MCF 10A (cell line): ENCODE results near the gene NXPH1. TPM values are rescaled to one million over a fixed set of nuclear protein-coding genes. Genes with fewer than 3 reads are reported as not detected.

ENCODE experiments used
- BruUV-seq: library from RNA; stranded (reverse); fragments of 400-500 nt; replicated peaks from 2 replicates; lab custom pipeline; 2021; lab: Mats Ljungman, UMichigan
- CTCF ChIA-PET: fragments of 300-600 bp; sonication (Branson Sonifier 250); formaldehyde crosslinking; extraction: SDS; loops from one replicate; lab custom pipeline; 2021; ENCODE audit warnings: antibody characterized with exemption, inconsistent platforms; lab: Yijun Ruan, JAX
- POLR2A ChIA-PET: fragments of 300-600, 350-650 bp; sonication (Branson Sonifier 250); formaldehyde crosslinking; extraction: SDS; loops from one replicate; lab custom pipeline; 2020; ENCODE audit warnings: antibody characterized with exemption, inconsistent platforms; lab: Yijun Ruan, JAX
- DNase-seq: peaks from one replicate; pipeline ENCODE4 v3.0.0-alpha.2; 2018; ENCODE audit not compliant: unreplicated experiment
- H3K27ac Mint-ChIP-seq: one replicate; pipeline ENCODE4 v1.8.0; 2022; ENCODE audit warnings: mild to moderate bottlenecking, low read depth, mixed read lengths; ENCODE audit not compliant: unreplicated experiment
- H3K27me3 Mint-ChIP-seq: one replicate; pipeline ENCODE4 v1.8.0; 2022; ENCODE audit warnings: mixed read lengths; ENCODE audit not compliant: insufficient read depth, unreplicated experiment
- H3K36me3 Mint-ChIP-seq: one replicate; pipeline ENCODE4 v1.8.0; 2022; ENCODE audit warnings: mild to moderate bottlenecking, moderate library complexity, mixed read lengths; ENCODE audit not compliant: insufficient read depth, unreplicated experiment
- H3K4me1 Mint-ChIP-seq: one replicate; pipeline ENCODE4 v1.8.0; 2022; ENCODE audit warnings: mixed read lengths; ENCODE audit not compliant: insufficient read depth, unreplicated experiment
- H3K4me3 Mint-ChIP-seq: one replicate; pipeline ENCODE4 v1.8.0; 2022; ENCODE audit warnings: mild to moderate bottlenecking, moderate library complexity, mixed read lengths; ENCODE audit not compliant: unreplicated experiment
- H3K9me3 Mint-ChIP-seq: one replicate; pipeline ENCODE4 v1.8.0; 2022; ENCODE audit warnings: mixed read lengths; ENCODE audit not compliant: unreplicated experiment
- CTCF ChIP-seq: fragments of 200-600 bp; IDR thresholded peaks from one replicate; pipeline ENCODE4 v1.8.0; 2022; ENCODE audit warnings: antibody characterized with exemption, mild to moderate bottlenecking; ENCODE audit not compliant: unreplicated experiment
- intact Hi-C: fragments of 100-400 bp; cut with micrococcal nuclease; formaldehyde crosslinking; loops from 2 replicates; pipeline ENCODE4 v1.14.1; 2022
- total RNA-seq: library from RNA; stranded (reverse); gene quantifications from 2 replicates; pipeline ENCODE4 v1.2.3, GENCODE V29; 2022

The NXPH1 gene
- total RNA-seq, 1 experiment from 2014 or later: not detected

- no TSS peak for BruUV-seq
- intact Hi-C loops: no loop called here
- Mint-ChIP-seq H3K4me1 (no peaks in the 10 kb centered on the region), H3K27me3 (peaks cover 12% of the 10 kb centered on the region), H3K9me3 (no peaks in the 10 kb centered on the region), H3K4me3 (no peak overlapping the region), H3K36me3 (no peaks in the 10 kb centered on the region), H3K27ac (no peak overlapping the region)
- ChIA-PET CTCF (interaction anchor here (0.5 to 0.9 kb wide), 2 partner anchors 132 to 700 kb away, joined by 4 read pairs; no protein-coding TSS in a partner anchor), POLR2A (no interaction called here)
- DNase-seq: peak; percentile 18
- no peak for TF ChIP-seq CTCF
Measured at GRCh38 chr7:8516976-8517375, 83.6 kb downstream of the NXPH1 start.

GRCh38 chr7:8528311-8528710 is 94.9 kb downstream of the NXPH1 start:
- H3K27me3 Mint-ChIP-seq: peaks cover 32% of the 10 kb centered on the region
- intact Hi-C loops: no loop called here
- DNase-seq: no peak
- ChIA-PET POLR2A (no interaction called here), CTCF (no interaction called here)
- H3K9me3 Mint-ChIP-seq: no peaks in the 10 kb centered on the region
- no peak for TF ChIP-seq CTCF
- BruUV-seq: no TSS peak
- H3K4me1 Mint-ChIP-seq: no peaks in the 10 kb centered on the region
- no peak overlapping the region for H3K27ac Mint-ChIP-seq
- no peak overlapping the region for H3K4me3 Mint-ChIP-seq
- no peaks in the 10 kb centered on the region for H3K36me3 Mint-ChIP-seq

- CTCF ChIA-PET: no interaction called here
- no peak for DNase-seq
- TF ChIP-seq CTCF: no peak
- Mint-ChIP-seq H3K4me1 (no peaks in the 10 kb centered on the region), H3K27ac (no peak overlapping the region), H3K27me3 (peaks cover 49% of the 10 kb centered on the region), H3K36me3 (no peaks in the 10 kb centered on the region), H3K4me3 (no peak overlapping the region), H3K9me3 (no peaks in the 10 kb centered on the region)
- POLR2A ChIA-PET: no interaction called here
- intact Hi-C loops: no loop called here
- BruUV-seq: no TSS peak
Measured at GRCh38 chr7:8531991-8532515, 98.6 kb downstream of the NXPH1 start.

GRCh38 chr7:8536431-8536830 is 103.0 kb downstream of the NXPH1 start:
- Mint-ChIP-seq H3K36me3 (no peaks in the 10 kb centered on the region), H3K4me3 (no peak overlapping the region), H3K27me3 (peaks cover 66% of the 10 kb centered on the region), H3K4me1 (no peaks in the 10 kb centered on the region), H3K27ac (no peak overlapping the region), H3K9me3 (no peaks in the 10 kb centered on the region)
- TF ChIP-seq CTCF: no peak
- intact Hi-C loops: no loop called here
- DNase-seq: no peak
- POLR2A ChIA-PET: no interaction called here
- CTCF ChIA-PET: interaction anchor here (0.6 kb wide), 1 partner anchor 1286 kb away, joined by 3 read pairs; no protein-coding TSS in a partner anchor
- BruUV-seq: no TSS peak
